Stimulated activated naive CD4-positive, alpha-beta T cell treated with Interleukin-2 at 50 U/mL for 16 hours (primary cell): Measurements from ENCODE around the gene SNAPC2.
"Not testable (repeated sequence)": the region's sequence is repeated elsewhere in the genome, so short reads cannot be mapped to it uniquely, and the experiment has no call there.

ENCODE experiments used
- DNase-seq: peaks from one replicate; lab custom pipeline; 2025; lab: John Stamatoyannopoulos, UW

SNAPC2 gene

DNA sequence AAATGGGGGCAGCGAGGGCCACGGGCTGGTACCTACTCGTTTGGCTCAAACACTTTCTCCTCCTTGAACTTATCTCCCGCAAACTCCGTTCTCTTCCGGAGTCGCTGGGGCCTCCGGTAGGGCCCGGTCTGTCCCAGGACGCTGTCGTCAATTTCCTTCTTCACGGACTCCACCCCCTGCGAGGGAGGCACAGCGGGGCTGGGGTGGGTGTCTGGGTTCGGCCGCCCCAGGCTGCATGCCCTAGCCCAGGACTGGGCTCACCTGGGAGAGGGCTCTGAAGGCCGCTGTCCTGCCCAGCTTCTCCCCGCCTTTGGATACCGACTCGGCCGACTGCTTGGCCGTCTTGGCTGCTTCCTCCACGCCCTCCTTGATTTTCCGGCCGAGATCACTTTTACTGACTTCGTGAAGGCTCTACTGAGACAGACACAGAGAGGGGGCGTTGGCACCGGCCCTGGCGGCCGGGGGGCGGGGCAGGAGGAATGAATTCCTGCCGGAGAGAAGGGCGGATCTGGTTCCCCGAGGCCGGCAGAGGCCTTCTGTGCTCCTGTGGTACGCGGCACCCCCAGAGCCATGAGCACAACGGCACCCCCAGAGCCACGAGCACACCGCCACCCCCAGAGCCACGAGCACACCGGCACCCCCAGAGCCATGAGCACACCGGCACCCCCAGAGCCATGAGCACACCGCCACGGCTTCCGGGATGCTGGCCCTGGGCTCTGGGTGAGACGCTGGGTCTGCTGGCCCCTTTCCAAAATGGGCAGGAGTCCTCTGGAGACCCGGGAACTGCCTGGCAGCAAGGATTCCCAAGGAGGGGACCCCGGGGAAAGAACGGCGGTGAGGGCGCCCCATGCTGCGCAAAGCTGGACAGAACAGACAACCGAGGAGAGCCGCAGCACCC lies 13.9 kb downstream of the SNAPC2 start:
- no peak for DNase-seq

- no peak for DNase-seq
These were observed 14.6 kb downstream of the SNAPC2 start for GRCh38 chr19:7934766-7935165.

- DNase-seq, result no peak
These were observed 20.7 kb downstream of the SNAPC2 start for GRCh38 chr19:7940841-7941240.

GRCh38 chr19:7941895-7942596 lies 21.9 kb downstream of the SNAPC2 start:
- DNase-seq, result no peak

GRCh38 chr19:7942981-7943443 lies 22.9 kb downstream of the SNAPC2 start:
- DNase-seq, result no peak

GRCh38 chr19:7943444-7944176 lies 23.5 kb downstream of the SNAPC2 start, which contains the start of gene TIMM44:
Gene TIMM44 (minus strand): TSS chr19:7943666. CDS start chr19:7943651, 15 bp downstream.
- DNase-seq, result peak; percentile 99

- peak; percentile 78 for DNase-seq
These were observed 24.1 kb downstream of the SNAPC2 start for GRCh38 chr19:7944177-7944761.

DNA sequence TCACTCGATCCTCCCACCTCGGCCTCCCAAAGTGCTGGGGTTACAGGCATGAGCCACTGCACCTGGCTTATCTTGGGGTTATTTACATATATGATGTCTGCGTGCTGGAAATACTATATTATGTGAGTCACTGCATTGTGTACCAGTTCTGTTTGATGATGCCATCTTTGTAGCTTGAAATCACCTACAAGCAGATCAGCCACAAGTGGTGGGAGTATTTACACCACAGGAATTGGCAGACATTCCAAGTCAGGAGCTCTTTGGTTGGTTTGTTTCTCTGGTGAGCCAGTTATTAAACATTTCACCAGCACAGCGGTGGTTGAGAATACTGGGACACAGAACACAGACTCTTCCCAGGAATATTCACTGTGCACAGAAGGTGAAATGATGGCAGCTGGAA lies 27.8 kb downstream of the SNAPC2 start:
- no peak for DNase-seq

GRCh38 chr19:7953060-7953459 lies 32.9 kb downstream of the SNAPC2 start:
- DNase-seq, result no peak

GRCh38 chr19:7953576-7953975 lies 33.4 kb downstream of the SNAPC2 start:
- DNase-seq, result no peak

GRCh38 chr19:7955696-7956095 lies 35.6 kb downstream of the SNAPC2 start:
- DNase-seq, result no peak

- no peak for DNase-seq
These were observed 39.1 kb downstream of the SNAPC2 start for GRCh38 chr19:7959211-7959610.

DNA sequence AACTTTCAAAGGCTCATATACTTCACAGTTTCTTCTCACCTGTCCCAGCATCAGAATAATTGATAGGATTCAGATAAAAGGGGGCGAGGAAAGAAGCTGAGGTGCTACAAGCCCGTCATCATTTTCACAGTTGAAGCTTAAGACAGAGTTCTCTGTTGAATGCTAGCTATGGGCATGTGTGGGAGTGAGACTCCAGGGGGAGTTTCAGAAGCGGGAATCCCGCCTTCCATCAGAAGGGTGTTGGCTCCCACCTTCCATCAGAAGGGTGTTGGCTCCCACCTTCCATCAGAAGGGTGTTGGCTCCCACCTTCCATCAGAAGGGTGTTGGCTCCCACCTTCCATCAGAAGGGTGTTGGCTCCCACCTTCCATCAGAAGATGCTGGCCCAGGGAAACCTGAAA lies 40.9 kb downstream of the SNAPC2 start:
- DNase-seq, result not testable (repeated sequence)

DNA sequence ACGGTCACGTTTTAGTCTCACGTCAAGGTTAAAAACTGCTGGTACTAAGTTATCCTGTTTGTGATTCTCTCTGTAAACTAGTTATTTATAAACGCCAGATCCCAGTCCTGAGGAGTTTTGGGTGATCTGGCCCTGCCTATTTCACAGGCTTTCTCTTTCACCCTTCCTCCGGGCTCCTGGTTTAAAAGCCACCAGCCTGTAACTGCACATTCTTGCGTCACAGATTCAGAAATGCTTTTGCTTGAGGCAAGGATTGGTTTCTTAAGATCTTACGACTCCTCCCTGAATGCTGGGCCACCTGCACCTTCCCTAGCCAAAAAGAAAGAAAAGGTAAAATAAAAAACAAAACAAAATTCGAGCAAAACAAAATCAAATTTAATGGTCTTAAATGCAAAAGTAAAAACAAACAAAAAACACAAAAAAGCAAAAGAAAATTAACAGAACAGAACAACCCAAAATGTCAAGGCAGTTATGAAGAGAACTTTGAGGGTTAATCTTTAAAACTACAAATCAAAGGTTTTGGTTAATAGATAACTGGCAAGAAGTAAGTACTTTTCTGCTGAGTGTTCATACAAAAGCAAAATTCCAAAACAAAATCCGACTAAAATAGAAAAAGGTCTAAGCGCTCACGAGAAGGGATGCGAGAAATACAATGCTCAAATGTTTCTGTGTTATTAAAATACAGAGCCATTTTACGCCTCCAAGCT lies 41.9 kb downstream of the SNAPC2 start:
- no peak for DNase-seq

DNA sequence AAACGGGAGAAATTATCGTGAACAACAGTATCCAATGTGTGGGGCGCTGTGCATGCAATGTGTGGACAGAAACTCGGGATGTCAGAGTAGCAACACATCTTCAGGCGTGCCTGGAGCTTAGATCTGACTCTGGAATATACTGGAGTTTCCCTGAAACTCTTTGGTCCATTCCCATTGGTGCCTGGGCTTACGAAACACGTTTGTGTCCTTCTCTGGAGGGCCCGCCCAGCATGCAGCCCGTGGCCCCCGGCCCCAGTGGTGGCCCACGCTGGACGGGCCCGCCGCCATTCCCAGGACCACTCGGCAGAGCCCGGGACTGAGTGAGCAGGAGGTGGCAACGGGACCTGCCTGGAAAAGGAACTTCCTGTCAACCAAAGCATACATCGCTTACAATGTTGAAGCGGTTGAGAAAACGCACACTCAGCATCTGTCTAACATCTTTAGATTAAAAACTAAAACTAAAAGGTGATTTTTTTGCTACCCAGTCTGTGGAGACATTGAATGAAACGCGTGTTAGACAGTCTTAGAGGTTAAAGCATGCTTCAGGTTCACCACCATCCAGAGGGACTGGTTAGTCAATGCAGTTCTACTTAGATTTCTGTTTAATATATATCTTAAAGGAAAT lies 42.6 kb downstream of the SNAPC2 start:
- DNase-seq, result no peak

DNA sequence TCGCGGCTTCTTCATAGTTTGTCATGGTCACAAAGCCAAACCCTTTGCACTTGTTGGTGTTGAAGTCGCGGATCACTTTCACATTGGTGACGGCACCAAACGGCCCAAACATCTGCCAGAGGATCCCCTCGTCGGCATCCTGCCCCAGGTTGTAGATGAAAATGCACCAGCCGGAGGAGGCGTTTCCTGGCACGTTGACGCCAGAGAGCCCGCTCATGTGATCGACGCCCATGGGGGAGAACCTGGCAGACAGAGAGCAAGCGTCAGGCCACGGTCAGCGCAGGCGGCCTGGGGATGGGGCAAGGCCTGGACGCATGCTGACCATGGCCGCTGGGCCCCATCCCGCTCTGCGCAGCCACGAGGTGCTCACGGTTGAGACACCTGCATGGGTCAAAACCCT lies 43.4 kb downstream of the SNAPC2 start:
- DNase-seq, result no peak

- DNase-seq, result no peak
These were observed 45.2 kb downstream of the SNAPC2 start for GRCh38 chr19:7965259-7965841.

DNA sequence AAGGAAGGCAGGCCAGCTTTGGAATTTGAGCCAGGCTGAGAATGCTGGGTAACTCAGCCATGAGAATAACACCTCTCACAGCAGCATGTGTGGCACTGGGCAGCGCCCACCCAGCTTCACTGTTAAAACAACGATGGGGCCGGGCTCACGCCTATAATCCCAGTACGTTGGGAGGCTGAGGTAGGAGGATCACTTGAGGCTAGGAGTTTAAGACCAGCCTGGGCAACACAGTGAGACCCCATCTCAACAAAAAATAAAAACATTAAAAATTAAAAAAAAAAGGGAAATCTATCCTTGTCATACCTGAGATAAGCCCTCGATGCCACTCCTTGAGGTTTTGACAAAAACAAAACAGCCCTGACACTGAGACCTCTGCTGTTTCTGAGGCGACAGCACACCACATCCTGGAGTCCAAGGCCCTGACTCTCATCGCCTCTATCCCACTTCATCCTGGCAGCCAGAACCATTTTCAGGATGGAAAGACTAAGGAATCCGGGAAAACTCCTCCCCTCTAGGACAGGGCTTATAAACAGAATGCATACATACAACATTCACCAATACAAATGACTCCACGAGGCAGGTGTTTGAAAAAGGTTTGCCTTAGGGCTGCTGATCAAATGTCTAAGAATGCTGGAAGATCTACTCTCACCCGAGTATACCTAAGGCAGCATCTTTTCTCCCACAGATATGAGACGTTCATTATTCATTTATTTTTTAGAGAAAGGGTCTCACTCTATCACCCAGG lies 46.0 kb downstream of the SNAPC2 start:
- no peak for DNase-seq

- no peak for DNase-seq
These were observed 48.1 kb downstream of the SNAPC2 start for GRCh38 chr19:7968008-7968795.
